ENCODE data around the gene KLHL29. TPM values are rescaled to one million over a fixed set of nuclear protein-coding genes. Genes with fewer than 3 reads are reported as not detected.

KLHL29 gene
- total RNA-seq, 4 donors from 2014 or later: 10.1 to 27.3 (median 15.7) TPM

DNA sequence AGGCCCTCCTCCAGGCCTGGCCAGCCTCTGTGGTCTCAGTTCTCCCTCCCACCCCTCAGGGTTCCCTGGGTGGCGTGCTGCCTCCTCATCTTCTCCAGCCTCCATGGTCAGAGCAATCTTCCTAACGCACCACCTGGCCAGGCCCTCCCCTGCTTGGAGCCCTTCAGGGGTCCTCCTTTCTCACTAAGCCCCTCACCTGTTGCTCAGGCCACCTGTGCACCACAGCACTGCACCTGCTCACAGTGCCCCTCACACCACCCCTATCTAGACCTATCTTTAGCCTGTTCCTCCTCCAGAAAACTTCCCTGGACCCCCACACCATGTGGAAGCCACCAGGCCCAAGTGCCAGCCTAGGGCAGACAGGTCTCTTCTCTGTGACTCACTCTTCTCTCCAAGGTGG lies 274.8 kb downstream of the KLHL29 start:
- DNase-seq (ENCODE audit: low spot score in 2 of 2): no peak
- H3K4me3 ChIP-seq (ENCODE audit: low read depth, poor library complexity, severe bottlenecking): no peak overlapping the region
- 84 to 92% methylated on average over 2 of the region's 2 CpGs for WGBS, 2 donors
- intact Hi-C loops (cut with DNase I; ENCODE audit: low total_unique reads): no loop called here
- TF ChIP-seq, protein P1, sequence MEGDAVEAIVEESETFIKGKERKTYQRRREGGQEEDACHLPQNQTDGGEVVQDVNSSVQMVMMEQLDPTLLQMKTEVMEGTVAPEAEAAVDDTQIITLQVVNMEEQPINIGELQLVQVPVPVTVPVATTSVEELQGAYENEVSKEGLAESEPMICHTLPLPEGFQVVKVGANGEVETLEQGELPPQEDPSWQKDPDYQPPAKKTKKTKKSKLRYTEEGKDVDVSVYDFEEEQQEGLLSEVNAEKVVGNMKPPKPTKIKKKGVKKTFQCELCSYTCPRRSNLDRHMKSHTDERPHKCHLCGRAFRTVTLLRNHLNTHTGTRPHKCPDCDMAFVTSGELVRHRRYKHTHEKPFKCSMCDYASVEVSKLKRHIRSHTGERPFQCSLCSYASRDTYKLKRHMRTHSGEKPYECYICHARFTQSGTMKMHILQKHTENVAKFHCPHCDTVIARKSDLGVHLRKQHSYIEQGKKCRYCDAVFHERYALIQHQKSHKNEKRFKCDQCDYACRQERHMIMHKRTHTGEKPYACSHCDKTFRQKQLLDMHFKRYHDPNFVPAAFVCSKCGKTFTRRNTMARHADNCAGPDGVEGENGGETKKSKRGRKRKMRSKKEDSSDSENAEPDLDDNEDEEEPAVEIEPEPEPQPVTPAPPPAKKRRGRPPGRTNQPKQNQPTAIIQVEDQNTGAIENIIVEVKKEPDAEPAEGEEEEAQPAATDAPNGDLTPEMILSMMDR (IDR thresholded peaks at IDR 0.05): no peak
- no peak for TF ChIP-seq POLR2A (IDR thresholded peaks at IDR 0.05)

DNA sequence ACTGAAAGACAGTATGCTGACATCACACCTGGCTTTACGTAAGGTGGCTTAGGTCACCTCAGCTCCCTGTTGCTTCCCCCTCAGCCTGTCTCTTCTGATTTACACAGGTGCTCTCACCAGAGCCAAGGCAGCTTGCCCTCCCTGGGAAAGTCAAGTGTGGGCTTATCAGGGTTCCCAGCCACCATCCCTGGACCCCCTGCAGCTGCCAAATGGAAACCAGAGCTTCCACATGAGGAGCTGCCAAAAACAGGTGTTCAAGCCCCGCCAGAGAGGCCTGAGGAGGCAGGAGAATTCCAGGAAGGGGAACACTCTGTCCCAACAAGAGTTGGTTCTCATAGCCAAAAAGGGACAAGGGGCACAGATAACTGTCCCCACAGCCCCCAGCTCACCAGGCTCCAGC lies 275.3 kb downstream of the KLHL29 start:
- no peak overlapping the region for H3K4me3 ChIP-seq (ENCODE audit: low read depth, poor library complexity, severe bottlenecking)
- intact Hi-C loops (cut with DNase I; ENCODE audit: low total_unique reads): no loop called here
- no peak for TF ChIP-seq POLR2A (IDR thresholded peaks at IDR 0.05)
- 96 to 100% methylated on average over 2 of the region's 2 CpGs for WGBS, 2 donors
- DNase-seq (ENCODE audit: low spot score in 2 of 2): no peak

DNA sequence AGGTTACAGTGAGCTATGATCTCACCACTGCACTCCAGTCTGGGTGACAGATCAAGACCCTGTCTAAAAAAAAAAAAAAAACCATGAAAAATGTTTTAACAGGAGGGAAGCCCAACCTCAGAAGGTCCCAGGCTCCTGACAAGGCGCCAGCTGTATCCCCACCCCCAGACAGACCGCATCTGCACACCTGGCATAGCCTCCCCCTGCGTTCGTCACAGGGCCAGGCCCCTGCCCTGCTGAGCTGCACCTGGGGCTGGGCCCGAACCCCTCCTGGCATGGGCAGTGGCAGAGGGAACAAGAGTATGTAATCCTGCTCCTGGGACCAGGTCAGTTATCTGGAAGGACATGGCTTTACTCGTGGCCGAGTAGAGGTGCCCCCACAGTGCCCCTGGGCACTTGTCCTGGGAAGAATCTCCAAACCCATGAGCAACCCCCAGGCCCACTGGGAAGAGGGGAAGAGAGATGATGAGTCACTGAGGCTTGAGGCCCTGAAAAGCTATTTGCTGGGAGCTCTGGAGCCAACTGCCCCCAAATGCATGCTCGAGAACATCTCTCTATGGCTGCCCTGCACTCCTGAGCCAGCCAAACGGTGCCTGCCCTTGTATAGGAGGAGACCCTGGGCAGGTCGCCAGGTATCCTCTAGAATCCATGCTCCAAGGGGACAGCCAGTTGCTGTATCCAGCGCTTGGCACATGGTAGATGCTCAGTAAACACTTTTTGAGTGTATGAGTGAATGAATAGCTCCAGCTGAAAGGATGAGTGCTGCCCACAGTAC lies 276.5 kb downstream of the KLHL29 start:
- TF ChIP-seq POLR2A (IDR thresholded peaks at IDR 0.05): no peak
- TF ChIP-seq, protein P1 (IDR thresholded peaks at IDR 0.05): no peak
- intact Hi-C loops (cut with DNase I; ENCODE audit: low total_unique reads): no loop called here
- no peak for DNase-seq (ENCODE audit: low spot score in 2 of 2)
- H3K4me3 ChIP-seq (ENCODE audit: low read depth, poor library complexity, severe bottlenecking): no peak overlapping the region
- WGBS, 2 donors: 73 to 80% methylated on average over 10 to 11 of the region's 11 CpGs

DNA sequence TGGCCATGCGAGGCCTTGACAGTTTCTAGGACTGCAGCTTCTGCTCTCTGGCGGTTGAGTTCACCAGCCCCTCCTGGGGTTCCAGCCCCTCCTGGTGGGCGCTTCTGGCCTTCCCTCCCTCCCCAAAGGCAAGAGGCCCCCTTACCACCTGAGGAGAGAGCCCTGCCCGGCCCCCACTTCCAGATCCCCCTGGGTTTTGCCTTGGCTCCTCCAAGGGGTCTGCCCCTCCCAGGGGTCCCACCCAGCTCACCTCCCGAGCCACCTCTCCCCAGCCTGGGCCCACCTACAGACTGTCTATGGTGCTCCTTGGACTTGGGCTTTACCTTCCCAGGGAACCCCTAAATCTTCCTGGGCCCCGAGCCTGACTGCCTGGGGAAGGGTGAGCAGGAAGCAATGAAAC lies 277.5 kb downstream of the KLHL29 start:
- DNase-seq (ENCODE audit: low spot score in 2 of 2): no peak
- intact Hi-C loops (cut with DNase I; ENCODE audit: low total_unique reads): no loop called here
- TF ChIP-seq, protein P1 (IDR thresholded peaks at IDR 0.05): no peak
- no peak for TF ChIP-seq POLR2A (IDR thresholded peaks at IDR 0.05)
- 91 to 94% methylated on average over 6 of the region's 6 CpGs for WGBS, 2 donors
- no peak overlapping the region for H3K4me3 ChIP-seq (ENCODE audit: low read depth, poor library complexity, severe bottlenecking)

DNA sequence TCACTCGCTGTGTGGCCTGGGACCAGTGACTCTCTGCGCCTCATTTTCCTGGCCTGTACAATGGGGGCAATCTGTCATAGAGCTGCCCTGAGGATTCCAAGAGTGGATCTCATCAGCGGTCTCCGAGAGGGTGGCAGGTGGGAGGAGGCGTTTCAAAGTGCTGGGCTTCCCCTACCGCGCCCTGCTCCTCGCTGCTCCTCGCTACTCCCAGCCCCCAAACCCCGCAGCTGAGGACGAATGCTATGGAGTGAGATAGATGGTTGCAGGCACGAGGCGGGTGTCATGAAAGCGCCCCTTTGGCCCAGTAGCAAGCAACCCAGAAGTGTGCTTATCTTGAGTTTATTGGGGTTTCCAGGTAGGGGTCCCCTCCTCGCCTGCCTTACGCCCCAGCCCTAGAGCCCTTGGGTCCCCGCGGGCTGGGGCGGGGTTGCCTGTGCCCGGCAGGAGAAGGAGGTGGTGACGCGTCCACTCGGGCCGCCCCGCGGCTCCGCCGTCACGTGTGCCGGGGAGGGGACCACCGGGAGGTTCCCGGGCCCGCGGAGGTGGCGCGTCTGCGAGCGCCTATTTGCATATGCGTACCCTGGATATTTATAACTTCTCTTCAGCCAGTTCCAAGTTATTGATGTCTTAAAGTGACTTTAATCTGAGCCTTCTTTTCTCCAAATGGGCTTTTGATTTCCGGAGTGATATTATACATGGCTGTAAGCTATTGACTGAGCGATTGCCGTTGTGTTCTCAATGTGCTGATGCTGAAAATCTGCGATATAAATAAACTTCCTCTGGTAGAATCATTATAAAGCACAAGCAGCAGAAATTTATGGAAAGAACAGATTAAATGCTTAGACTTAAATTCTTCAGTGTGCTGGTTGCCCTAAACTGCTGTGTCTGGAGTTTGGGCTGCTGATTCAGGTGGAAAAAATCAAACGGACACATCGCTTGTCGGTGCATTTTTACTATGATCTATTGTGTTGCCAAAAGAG lies 278.3 kb downstream of the KLHL29 start:
- no peak overlapping the region for H3K4me3 ChIP-seq (ENCODE audit: low read depth, poor library complexity, severe bottlenecking)
- 16 to 26% methylated on average over 43 to 46 of the region's 46 CpGs for WGBS, 2 donors
- DNase-seq (ENCODE audit: low spot score in 2 of 2): no peak
- TF ChIP-seq POLR2A (IDR thresholded peaks at IDR 0.05): no peak
- TF ChIP-seq, protein P1 (IDR thresholded peaks at IDR 0.05): no peak
- intact Hi-C loops (cut with DNase I; ENCODE audit: low total_unique reads): no loop called here
